Astrocyte of the cerebellum (primary cell): ENCODE results near the gene TRPV3.

Experiments used
- DNase-seq: peaks from one replicate; pipeline ENCODE4 v3.0.0-alpha.2; 2011; ENCODE audit warnings: low read depth
- H3K4me3 ChIP-seq: 2 replicates; pipeline ENCODE4 v1.5.1; 2011; ENCODE audit warnings: mild to moderate bottlenecking, low read depth, low read length, moderate library complexity
- in situ Hi-C: cut with HindIII; loops from 2 replicates; pipeline ENCODE4 v1.10.0; 2017; ENCODE audit warnings: low sequenced_read_pairs
- TF ChIP-seq, protein P1 (sequence below): IDR thresholded peaks from 2 replicates; pipeline ENCODE4 v1.5.1; 2012; ENCODE audit warnings: low read length, low read depth, moderate library complexity, mild to moderate bottlenecking; ENCODE audit errors: missing control alignments

TRPV3 gene

DNA sequence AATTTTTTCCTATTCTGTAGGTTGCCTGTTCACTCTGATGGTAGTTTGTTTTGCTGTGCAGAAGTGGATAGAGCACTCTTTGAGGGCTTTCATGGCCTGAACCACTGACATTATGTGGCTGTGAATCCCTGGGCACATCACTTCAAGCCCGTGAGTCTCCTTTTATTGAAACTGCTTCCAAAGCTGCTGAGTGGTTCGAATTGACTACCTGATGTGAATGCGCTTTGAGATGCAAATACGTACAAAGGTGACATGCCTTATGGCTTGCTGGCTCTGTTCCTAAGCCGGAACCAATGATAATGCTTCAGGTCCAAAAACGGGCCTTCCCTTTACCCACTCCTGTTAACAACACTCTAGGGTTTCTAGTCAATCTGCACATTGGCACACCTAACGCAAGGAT is 47.5 kb downstream of the TRPV3 start:
- in situ Hi-C loops, result no loop called here
- no peak for DNase-seq
- TF ChIP-seq, protein P1, sequence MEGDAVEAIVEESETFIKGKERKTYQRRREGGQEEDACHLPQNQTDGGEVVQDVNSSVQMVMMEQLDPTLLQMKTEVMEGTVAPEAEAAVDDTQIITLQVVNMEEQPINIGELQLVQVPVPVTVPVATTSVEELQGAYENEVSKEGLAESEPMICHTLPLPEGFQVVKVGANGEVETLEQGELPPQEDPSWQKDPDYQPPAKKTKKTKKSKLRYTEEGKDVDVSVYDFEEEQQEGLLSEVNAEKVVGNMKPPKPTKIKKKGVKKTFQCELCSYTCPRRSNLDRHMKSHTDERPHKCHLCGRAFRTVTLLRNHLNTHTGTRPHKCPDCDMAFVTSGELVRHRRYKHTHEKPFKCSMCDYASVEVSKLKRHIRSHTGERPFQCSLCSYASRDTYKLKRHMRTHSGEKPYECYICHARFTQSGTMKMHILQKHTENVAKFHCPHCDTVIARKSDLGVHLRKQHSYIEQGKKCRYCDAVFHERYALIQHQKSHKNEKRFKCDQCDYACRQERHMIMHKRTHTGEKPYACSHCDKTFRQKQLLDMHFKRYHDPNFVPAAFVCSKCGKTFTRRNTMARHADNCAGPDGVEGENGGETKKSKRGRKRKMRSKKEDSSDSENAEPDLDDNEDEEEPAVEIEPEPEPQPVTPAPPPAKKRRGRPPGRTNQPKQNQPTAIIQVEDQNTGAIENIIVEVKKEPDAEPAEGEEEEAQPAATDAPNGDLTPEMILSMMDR, result no peak
- no peak overlapping the region for H3K4me3 ChIP-seq

DNA sequence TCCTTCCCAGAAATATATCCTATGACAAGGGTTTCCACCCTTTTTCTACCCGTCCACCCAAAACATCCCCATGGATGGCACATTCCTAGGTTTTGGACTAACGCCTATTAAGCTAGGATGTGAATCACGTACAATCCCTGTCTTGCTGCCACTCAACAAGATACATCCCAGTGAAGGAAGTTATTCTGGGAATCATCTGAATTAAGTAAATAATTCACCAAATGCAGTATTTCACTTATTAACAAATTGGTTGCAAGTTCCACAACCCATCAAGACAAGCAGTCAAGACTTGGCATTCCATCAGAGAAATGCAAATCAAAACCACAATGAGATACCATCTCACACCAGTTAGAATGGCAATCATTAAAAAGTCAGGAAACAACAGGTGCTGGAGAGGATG is 49.7 kb downstream of the TRPV3 start:
- DNase-seq, result no peak
- TF ChIP-seq, protein P1, result no peak
- in situ Hi-C loops, result no loop called here
- H3K4me3 ChIP-seq, result no peak overlapping the region

GRCh38 chr17:3507071-3507470 is 50.5 kb downstream of the TRPV3 start:
- in situ Hi-C loops, result no loop called here
- TF ChIP-seq, protein P1, result no peak
- no peak for DNase-seq
- H3K4me3 ChIP-seq, result no peak overlapping the region

DNA sequence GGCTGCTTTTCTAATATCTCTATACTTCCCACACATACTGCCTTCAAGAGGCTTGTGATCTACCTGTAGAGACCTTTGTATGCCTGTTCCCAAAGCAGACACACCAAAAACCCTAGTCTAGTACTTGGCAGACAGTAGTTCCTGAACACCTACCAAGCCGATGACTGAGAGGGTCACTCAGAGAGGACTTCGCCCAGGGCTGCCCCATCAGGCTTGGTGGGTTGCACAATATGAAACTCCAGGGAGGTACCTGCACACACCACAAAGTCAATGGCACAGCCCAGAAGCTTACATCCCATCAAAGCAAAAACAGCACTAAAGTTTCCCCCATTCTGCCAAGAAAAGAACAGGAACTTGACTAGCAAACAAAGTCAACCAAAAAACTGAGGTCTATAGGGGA is 51.6 kb downstream of the TRPV3 start:
- no peak overlapping the region for H3K4me3 ChIP-seq
- in situ Hi-C loops, result no loop called here
- TF ChIP-seq, protein P1, result no peak
- DNase-seq, result no peak

- TF ChIP-seq, protein P1, result no peak
- no peak for DNase-seq
- in situ Hi-C loops, result no loop called here
- no peak overlapping the region for H3K4me3 ChIP-seq
These were observed 52.6 kb downstream of the TRPV3 start for GRCh38 chr17:3505008-3505407.

- in situ Hi-C loops, result no loop called here
- no peak overlapping the region for H3K4me3 ChIP-seq
- TF ChIP-seq, protein P1, result no peak
- no peak for DNase-seq
These were observed 54.3 kb downstream of the TRPV3 start for GRCh38 chr17:3503285-3503684.

DNA sequence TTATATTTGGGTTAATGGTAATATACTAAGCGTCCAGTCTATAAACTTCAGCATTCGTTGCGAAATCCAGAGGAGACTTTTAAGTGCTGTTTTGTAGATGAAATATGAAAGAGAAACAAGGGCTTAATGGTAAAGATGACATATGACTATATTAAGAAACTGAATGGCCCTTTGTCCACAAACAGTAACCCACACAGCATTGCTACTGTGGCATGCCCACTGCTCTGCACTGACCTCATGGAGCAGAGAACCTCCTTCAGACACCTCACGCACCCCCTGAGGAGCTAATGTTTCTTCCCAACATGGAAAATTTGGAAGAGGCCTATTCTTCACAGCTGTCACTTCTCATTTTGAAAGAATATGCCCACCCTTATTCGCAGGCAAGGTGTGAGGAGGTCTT is 55.1 kb downstream of the TRPV3 start:
- no peak overlapping the region for H3K4me3 ChIP-seq
- no peak for DNase-seq
- TF ChIP-seq, protein P1, result no peak
- in situ Hi-C loops, result no loop called here
